ENCODE data around the gene SLC18B1. TPM values are rescaled to one million over a fixed set of nuclear protein-coding genes. Genes with fewer than 3 reads are reported as not detected.

Gene SLC18B1
- total and polyA plus RNA-seq, 2 of the 8 experiments (the other 6 are each of a cell fraction or from before 2014, with no cell fraction given) = 17.2 to 23.4 TPM

GRCh38 chr6:132814716-132815570 lies 16.5 kb upstream of the SLC18B1 start:
- peaks cover 0 to 8% (median 4%) of the 10 kb centered on the region in 4 experiments; a peak in 6 of 7 replicates for H3K4me1 ChIP-seq (replicated peaks in 1 of 4; ENCODE audit: control insufficient read depth in 3 of 4, insufficient read depth in 4 of 4, low read length in 3 of 4)
- peak overlapping the region; percentile 58 for H4K5ac ChIP-seq (ENCODE audit: insufficient read length, low read depth, low read length)
- no peak overlapping the region for H3K23ac ChIP-seq (ENCODE audit: insufficient read length)
- peak overlapping the region; percentile 91 for H2BK5ac ChIP-seq (ENCODE audit: low read depth, low read length)
- CTCF ChIA-PET (ENCODE audit: partially characterized antibody) = interaction anchor here (0.6 to 1.0 kb wide), 2 partner anchors 16 to 525 kb away, joined by 3 to 4 read pairs; partner anchors contain the start of gene SLC18B1
- H3K79me1 ChIP-seq (ENCODE audit: low read depth, low read length) = no peaks in the 10 kb centered on the region
- no peak overlapping the region for H4K8ac ChIP-seq (ENCODE audit: extremely low read depth, insufficient read depth, low read length)
- no peak for FAIRE-seq
- H2AFZ ChIP-seq (ENCODE audit: low read length) = no peak overlapping the region
- peak overlapping the region; percentile 76 for H3K18ac ChIP-seq (ENCODE audit: extremely low read depth, low read length)
- POLR2A ChIA-PET (ENCODE audit: partially characterized antibody) = interaction anchor here (0.6 to 7.4 kb wide), 40 partner anchors 9 to 1138 kb away, joined by 3 to 122 read pairs (median 3); partner anchors contain the start of genes CCN2, SLC18B1, STX7 and TAAR6
- peak overlapping the region; percentile 94 to 99 (median 98) for H3K4me3 ChIP-seq (ENCODE audit: extremely low read depth in 1 of 4, insufficient read depth in 2 of 4, low read depth in 3 of 4, low read length in 4 of 4)
- peak overlapping the region; percentile 78 to 94 for H3K4me2 ChIP-seq (ENCODE audit: insufficient read depth in 1 of 2, low read depth in 2 of 2, low read length in 2 of 2)
- H3K14ac ChIP-seq (ENCODE audit: insufficient read length) = no peak overlapping the region
- peaks cover 31 to 49% (median 42%) of the 10 kb centered on the region in 4 experiments for H3K36me3 ChIP-seq (ENCODE audit: control insufficient read depth in 2 of 4, insufficient read depth in 4 of 4, low read length in 3 of 4)
- peak overlapping the region; percentile 78 for H3K56ac ChIP-seq (replicated peaks; ENCODE audit: insufficient read length, low read depth, low read length)
- H4K20me1 ChIP-seq (replicated peaks in 1 of 2; ENCODE audit: control insufficient read depth in 1 of 2, insufficient read depth in 2 of 2, low read length in 2 of 2) = peaks cover 20 to 22% of the 10 kb centered on the region in 2 experiments
- H2BK15ac ChIP-seq (ENCODE audit: low read length) = no peak overlapping the region
- no peak overlapping the region for H4K91ac ChIP-seq (replicated peaks; ENCODE audit: insufficient read length, low read length)
- no peaks in the 10 kb centered on the region for H3K9me3 ChIP-seq (ENCODE audit: insufficient read depth in 2 of 2, low read depth in 1 of 2, low read length in 1 of 2)
- WGBS, 2 experiments (ENCODE audit: extremely low coverage in 1 of 2, insufficient coverage in 1 of 2, insufficient read length in 1 of 2, insufficient replicate concordance in 2 of 2, low coverage in 1 of 2, low lambda C conversion rate in 2 of 2, missing lambda C conversion rate in 1 of 2) = 2% methylated on average over 27 of the region's 27 CpGs; no CpG with 5 or more reads in 1 of the 2 experiments
- H3K27ac ChIP-seq (ENCODE audit: low read depth, low read length) = peak overlapping the region; percentile 78
- 0 out of 2 replicates have a peak overlapping the region, but pooled peaks have one; percentile 29 for H2BK12ac ChIP-seq (ENCODE audit: low read depth, low read length)
- H2BK20ac ChIP-seq (ENCODE audit: low read length) = no peak overlapping the region
- H3K9ac ChIP-seq (replicated peaks in 1 of 4; ENCODE audit: extremely low read depth in 1 of 4, low read depth in 3 of 4, low read length in 3 of 4) = peak overlapping the region; percentile 92 to 98 (median 96)
- peak overlapping the region; percentile 17; the same call in 1 of the 2 replicates for H2AK5ac ChIP-seq (ENCODE audit: low read depth, low read length)
- peaks cover 9% of the 10 kb centered on the region for H3K23me2 ChIP-seq (ENCODE audit: low read depth, low read length)
- peaks cover 9 to 29% of the 10 kb centered on the region in 2 experiments for H3K79me2 ChIP-seq (ENCODE audit: control insufficient read depth in 1 of 2, insufficient read depth in 2 of 2, low read length in 2 of 2)
- no peak overlapping the region for H2BK120ac ChIP-seq (replicated peaks; ENCODE audit: low read depth, low read length)
- H3K27me3 ChIP-seq (replicated peaks in 1 of 4; ENCODE audit: control insufficient read depth in 3 of 4, extremely low read depth in 1 of 4, insufficient read depth in 3 of 4, low read length in 3 of 4) = no peaks in the 10 kb centered on the region
- no peak for DNase-seq (ENCODE audit: low read depth in 1 of 2, low spot score in 2 of 2)
- no peak overlapping the region for H3K4ac ChIP-seq (replicated peaks; ENCODE audit: insufficient read length, low read depth, low read length)

Data from H1 (cell line).